ENCODE measurements around the gene APLNR.

Gene APLNR

DNA sequence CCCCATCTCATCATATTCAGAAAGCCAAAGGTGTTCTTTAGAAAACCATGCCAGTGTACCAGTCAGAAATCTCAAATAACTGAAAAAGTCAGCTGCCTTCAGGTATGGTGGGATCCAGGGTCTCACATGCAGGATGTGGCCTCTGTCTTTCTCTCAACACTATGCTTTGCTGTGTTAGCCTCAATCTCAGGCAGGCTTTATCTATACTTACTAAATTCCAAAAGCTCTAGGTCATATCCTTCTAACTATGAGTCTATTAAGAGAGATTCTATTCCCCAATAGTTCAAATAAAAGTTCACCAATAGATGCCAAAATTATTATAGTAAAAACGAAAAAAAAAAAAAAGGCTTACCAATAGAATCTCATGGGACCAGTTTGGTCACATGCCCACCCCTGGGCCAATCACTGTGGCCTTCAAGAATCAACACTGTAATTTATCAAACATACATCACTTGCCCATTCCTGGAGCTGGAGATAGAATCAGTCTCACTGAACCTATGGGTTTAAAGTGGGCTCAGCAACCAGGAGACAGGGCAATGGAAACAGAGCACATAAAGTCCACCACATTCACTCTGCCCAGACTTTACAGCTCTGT is 38.0 kb upstream of the APLNR start:
- Histone ChIP-seq H3K9me3 (peaks cover 10% of the 10 kb centered on the region), H4K20me1 (no peaks in the 10 kb centered on the region), H3K36me3 (no peaks in the 10 kb centered on the region), H3K4me1 (no peaks in the 10 kb centered on the region), H3K4me3 (no peak overlapping the region), H3K27ac (no peak overlapping the region), H3K9ac (no peak overlapping the region), H3K4me2 (no peak overlapping the region), H3K27me3 (no peaks in the 10 kb centered on the region)
- no peak for TF ChIP-seq Cebpa-rat (IDR thresholded peaks at IDR 0.05)

DNA sequence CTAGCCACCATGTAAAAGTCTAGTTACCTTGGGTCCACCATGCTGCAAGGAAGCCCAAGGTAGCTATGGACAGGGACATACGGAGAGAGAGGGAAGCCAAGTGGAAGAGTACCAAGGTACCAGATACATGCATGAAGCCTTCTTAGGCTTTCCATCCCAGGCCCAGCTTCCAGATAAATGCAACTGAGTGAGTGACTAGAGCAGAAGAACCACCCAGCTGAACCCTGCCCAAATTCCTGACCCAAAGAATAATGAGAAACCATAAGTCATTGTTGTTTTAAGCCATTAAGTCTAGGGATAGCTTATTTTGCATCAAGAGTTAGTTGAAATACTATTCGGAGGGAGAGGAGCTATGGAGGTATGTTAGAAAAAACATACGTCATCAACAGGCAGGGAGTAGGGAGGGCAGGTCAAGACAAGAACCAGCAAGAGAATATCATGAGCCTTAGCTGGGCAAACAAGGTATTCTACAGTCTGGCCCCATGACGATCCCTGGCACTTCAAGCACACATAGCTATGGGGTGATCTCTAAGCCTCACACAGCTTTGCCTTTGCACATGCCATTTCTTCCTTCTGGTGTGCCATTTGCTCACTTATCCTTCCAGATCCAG is 36.5 kb upstream of the APLNR start:
- Histone ChIP-seq H3K9me3 (peaks cover 10% of the 10 kb centered on the region), H3K9ac (no peak overlapping the region), H3K4me2 (no peak overlapping the region), H4K20me1 (no peaks in the 10 kb centered on the region), H3K27me3 (no peaks in the 10 kb centered on the region), H3K4me1 (peaks cover 11% of the 10 kb centered on the region), H3K4me3 (no peak overlapping the region), H3K27ac (no peak overlapping the region), H3K36me3 (no peaks in the 10 kb centered on the region)
- no peak for TF ChIP-seq Cebpa-rat (IDR thresholded peaks at IDR 0.05)

DNA sequence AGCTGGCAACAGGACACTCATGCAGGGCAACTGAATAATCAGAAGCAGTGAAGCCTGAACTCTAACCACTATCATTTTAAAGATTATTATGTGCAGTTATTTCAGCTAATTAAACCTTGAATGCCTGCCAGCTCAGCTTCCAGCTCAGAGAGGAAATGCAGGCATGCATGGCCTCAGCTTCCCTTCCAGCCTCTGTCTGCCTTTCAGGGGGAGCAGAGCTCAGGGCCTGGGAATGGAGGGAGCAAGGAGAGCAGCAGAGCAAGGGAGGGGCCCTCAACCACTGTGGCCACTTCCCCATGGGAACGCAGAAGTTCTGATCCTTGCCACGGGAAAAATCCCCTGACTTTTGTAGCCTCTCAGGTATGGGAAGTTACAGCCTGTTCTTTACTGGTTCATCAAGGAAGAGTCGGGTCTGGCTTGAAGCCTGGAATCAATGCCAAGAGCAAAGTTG is 32.5 kb upstream of the APLNR start:
- no peaks in the 10 kb centered on the region for H3K36me3 ChIP-seq

DNA sequence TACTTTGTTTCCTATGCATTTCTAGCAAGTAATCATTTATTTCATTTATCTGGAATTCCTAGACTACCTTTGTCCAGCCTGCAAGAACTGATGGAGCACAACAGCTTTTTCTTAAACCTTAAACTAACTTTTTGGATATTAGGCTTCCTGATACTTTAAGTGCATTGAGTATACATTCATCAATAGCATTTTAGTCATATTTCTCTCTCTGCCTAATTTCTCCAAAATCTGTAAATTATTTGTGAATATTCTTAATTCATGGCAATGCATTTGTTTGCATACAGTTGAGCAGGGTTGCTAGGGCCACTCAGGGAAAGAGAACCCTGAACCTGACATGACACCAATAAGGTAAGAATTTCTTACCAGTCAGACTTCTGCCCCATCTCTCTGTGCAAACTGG is 29.1 kb upstream of the APLNR start:
- H3K4me1 ChIP-seq, result peaks cover 11% of the 10 kb centered on the region
- no peaks in the 10 kb centered on the region for H4K20me1 ChIP-seq
- no peak overlapping the region for H3K9ac ChIP-seq
- no peaks in the 10 kb centered on the region for H3K36me3 ChIP-seq
- H3K4me2 ChIP-seq, result no peak overlapping the region
- peaks cover 38% of the 10 kb centered on the region for H3K9me3 ChIP-seq
- no peak for TF ChIP-seq Cebpa-rat (IDR thresholded peaks at IDR 0.05)
- no peak overlapping the region for H3K4me3 ChIP-seq
- no peak overlapping the region for H3K27ac ChIP-seq
- H3K27me3 ChIP-seq, result no peaks in the 10 kb centered on the region

More for the DNA sequence above, 32.5 kb upstream of the APLNR start:
- Histone ChIP-seq H3K27me3 (no peaks in the 10 kb centered on the region), H3K9me3 (peaks cover 41% of the 10 kb centered on the region), H3K4me3 (no peak overlapping the region), H3K27ac (no peak overlapping the region), H3K9ac (no peak overlapping the region), H4K20me1 (no peaks in the 10 kb centered on the region), H3K4me1 (peaks cover 11% of the 10 kb centered on the region), H3K4me2 (peak overlapping the region; percentile 54)
- TF ChIP-seq Cebpa-rat (IDR thresholded peaks at IDR 0.05), result no peak

DNA sequence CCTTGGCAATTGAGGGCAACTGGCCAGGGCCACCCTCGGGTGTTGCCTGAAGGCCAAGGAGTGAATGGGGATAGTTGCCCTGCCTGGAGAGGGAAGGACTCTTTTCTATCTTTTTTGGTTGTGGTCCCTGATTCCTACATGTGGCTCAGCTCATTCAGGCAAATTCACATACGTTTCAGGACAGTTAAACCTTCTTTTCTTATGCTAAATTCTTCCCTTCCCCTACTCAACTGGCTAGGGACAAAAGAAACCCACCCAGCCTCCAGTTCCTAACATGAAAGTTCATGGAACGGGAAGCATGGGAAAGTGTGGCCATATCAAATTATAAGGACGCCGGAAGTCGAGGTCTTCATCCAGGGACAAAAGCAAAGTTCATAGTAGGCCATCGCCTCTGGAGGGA is 26.3 kb upstream of the APLNR start:
- TF ChIP-seq Cebpa-rat (IDR thresholded peaks at IDR 0.05), result no peak
- H3K4me1 ChIP-seq, result no peaks in the 10 kb centered on the region
- no peak overlapping the region for H3K9ac ChIP-seq
- no peak overlapping the region for H3K27ac ChIP-seq
- H3K27me3 ChIP-seq, result no peaks in the 10 kb centered on the region
- H4K20me1 ChIP-seq, result no peaks in the 10 kb centered on the region
- H3K9me3 ChIP-seq, result peaks cover 38% of the 10 kb centered on the region
- H3K4me2 ChIP-seq, result no peak overlapping the region
- no peaks in the 10 kb centered on the region for H3K36me3 ChIP-seq
- no peak overlapping the region for H3K4me3 ChIP-seq

DNA sequence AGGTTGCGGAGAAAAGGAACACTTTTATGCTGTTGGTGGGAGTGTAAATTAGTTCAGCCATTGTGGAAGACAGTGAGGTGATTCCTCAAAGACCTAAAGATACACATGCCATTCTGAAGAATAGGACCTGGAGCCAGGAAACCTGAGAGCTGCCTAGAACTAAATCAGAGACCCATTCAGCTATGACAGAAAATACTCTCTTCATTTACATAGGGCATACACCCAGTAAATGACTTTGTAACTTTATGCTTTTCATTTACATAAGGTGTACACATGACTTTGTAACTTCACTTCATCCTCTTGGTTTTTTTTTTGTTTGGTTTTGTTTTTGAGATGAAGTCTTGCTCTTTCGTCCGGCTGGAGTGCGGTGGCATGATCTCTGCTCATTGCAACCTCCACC is 25.1 kb upstream of the APLNR start:
- no peaks in the 10 kb centered on the region for H3K27me3 ChIP-seq
- no peak overlapping the region for H3K27ac ChIP-seq
- no peak overlapping the region for H3K4me3 ChIP-seq
- no peaks in the 10 kb centered on the region for H3K4me1 ChIP-seq
- peaks cover 38% of the 10 kb centered on the region for H3K9me3 ChIP-seq
- no peaks in the 10 kb centered on the region for H4K20me1 ChIP-seq
- no peak overlapping the region for H3K9ac ChIP-seq
- H3K36me3 ChIP-seq, result no peaks in the 10 kb centered on the region
- no peak for TF ChIP-seq Cebpa-rat (IDR thresholded peaks at IDR 0.05)
- H3K4me2 ChIP-seq, result no peak overlapping the region

DNA sequence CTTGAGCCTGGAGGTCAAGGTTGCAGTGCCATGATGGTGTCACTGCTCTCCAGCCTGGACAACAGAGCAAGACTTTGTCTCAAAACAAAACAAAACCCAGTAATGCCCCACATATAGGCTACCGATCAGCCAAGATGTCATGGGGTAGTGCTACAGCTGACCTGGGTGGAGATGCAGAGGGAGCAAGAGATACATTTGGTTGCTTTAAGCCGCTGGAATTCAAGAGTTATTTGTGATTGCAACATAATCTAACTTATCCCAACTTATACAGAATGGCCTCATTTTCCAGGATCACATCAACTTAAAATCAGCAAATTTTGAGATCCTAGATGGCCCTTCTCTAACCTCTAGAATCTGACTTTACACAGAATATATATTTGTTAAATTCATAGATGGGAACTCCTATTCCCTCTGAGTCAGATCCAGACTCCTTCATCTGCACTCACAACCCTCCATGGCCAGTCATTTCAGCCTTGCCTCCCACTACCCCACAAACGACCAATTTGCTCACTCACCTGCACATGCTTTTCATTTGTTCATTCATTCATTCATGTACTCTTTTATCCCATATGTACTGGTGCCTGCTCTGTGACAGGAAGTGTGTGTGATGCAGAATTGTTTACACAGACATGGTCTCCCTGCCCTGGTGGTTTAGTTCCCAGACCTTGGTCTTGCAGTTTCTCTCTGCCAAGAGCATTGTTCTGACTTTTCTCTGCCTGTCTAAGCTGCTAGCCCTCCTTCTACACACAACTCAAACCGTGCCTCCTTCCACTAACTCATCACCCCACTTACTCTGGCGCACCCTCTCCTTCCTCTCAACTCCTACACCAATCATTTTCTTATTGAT is 24.1 kb upstream of the APLNR start:
- Histone ChIP-seq H3K27me3 (no peaks in the 10 kb centered on the region), H3K4me1 (no peaks in the 10 kb centered on the region), H3K4me2 (no peak overlapping the region), H4K20me1 (no peaks in the 10 kb centered on the region), H3K9me3 (peaks cover 39% of the 10 kb centered on the region), H3K36me3 (no peaks in the 10 kb centered on the region), H3K27ac (no peak overlapping the region), H3K4me3 (no peak overlapping the region), H3K9ac (no peak overlapping the region)
- TF ChIP-seq Cebpa-rat (IDR thresholded peaks at IDR 0.05), result 0 out of 2 replicates have a peak, but pooled peaks have one; percentile 16

DNA sequence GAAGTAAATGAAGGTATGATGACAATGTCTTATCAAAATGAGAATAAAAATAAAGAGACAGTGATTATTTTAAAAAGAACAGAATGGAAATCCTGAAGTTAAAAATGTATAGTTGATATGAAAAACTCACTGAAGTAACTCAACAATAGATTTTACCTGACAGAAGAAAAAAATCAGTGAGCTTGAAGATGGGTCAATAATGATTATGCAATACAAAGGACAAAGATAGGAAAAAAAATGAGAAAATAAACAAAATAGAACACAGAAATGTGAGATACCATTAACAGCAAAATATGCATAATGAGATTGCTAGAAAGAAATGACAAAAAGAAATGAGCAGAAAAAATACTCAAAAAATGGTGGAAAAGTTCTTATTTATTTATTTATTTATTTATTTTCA is 19.1 kb upstream of the APLNR start:
- no peaks in the 10 kb centered on the region for H3K27me3 ChIP-seq
- no peak overlapping the region for H3K4me3 ChIP-seq
- TF ChIP-seq Cebpa-rat (IDR thresholded peaks at IDR 0.05), result no peak
- H4K20me1 ChIP-seq, result no peaks in the 10 kb centered on the region
- peaks cover 22% of the 10 kb centered on the region for H3K9me3 ChIP-seq
- no peak overlapping the region for H3K27ac ChIP-seq
- no peak overlapping the region for H3K9ac ChIP-seq
- no peak overlapping the region for H3K4me2 ChIP-seq
- H3K36me3 ChIP-seq, result no peaks in the 10 kb centered on the region
- no peaks in the 10 kb centered on the region for H3K4me1 ChIP-seq

DNA sequence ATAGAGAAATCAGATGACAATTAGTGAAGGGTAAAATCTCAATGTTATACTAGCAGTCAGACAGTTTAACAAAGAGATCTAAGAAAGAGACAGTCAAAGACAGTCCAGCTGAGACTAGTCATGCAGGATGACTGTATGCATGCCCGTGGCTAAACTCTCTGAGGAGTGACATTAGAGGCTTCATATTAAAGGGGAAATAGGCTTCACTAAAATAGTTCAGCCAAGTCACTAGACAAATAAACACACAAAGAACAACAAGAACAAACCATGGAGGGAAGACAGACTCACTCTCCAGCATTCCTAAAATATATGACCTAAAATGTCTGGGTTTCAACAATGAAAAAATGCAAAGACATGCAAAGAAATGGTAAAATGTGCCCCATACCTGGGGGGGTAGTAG is 18.6 kb upstream of the APLNR start:
- H3K4me3 ChIP-seq, result no peak overlapping the region
- peaks cover 22% of the 10 kb centered on the region for H3K9me3 ChIP-seq
- H4K20me1 ChIP-seq, result no peaks in the 10 kb centered on the region
- no peak for TF ChIP-seq Cebpa-rat (IDR thresholded peaks at IDR 0.05)
- H3K4me1 ChIP-seq, result no peaks in the 10 kb centered on the region
- H3K4me2 ChIP-seq, result no peak overlapping the region
- no peak overlapping the region for H3K27ac ChIP-seq
- H3K36me3 ChIP-seq, result no peaks in the 10 kb centered on the region
- H3K9ac ChIP-seq, result no peak overlapping the region
- H3K27me3 ChIP-seq, result no peaks in the 10 kb centered on the region

DNA sequence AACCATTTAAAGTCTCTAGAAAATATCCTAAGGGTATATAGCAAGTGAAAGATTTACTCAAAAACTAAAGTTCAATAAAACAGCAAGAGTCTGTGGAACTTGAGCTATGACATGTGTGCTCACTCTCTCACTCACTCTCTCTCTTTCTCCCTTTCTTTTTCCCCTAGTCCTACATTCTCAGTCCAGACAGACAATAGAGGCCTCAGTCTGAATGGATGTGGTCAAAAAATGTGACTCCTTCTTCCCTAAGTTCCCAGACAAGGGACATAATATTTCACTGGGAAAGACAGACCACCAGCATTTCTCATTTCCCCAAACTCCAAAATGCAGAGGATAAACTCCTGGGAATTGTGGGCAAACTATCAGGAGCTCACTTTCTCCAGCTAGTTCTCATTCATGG is 17.6 kb upstream of the APLNR start:
- no peak for TF ChIP-seq Cebpa-rat (IDR thresholded peaks at IDR 0.05)
- H3K27ac ChIP-seq, result no peak overlapping the region
- no peaks in the 10 kb centered on the region for H3K27me3 ChIP-seq
- H3K4me1 ChIP-seq, result no peaks in the 10 kb centered on the region
- no peaks in the 10 kb centered on the region for H4K20me1 ChIP-seq
- H3K4me3 ChIP-seq, result no peak overlapping the region
- no peak overlapping the region for H3K9ac ChIP-seq
- H3K9me3 ChIP-seq, result peaks cover 22% of the 10 kb centered on the region
- H3K4me2 ChIP-seq, result no peak overlapping the region
- H3K36me3 ChIP-seq, result no peaks in the 10 kb centered on the region
